Stimulated activated naive CD8-positive, alpha-beta T cell treated with anti-CD3 and anti-CD28 coated beads, Interleukin-15, amount 100 ng/mL, for 72 hours (primary cell): Measurements from ENCODE around the gene FAM72C.
"Not testable (repeated sequence)": the region's sequence is repeated elsewhere in the genome, so short reads cannot be mapped to it uniquely, and the experiment has no call there.

Experiments
- ATAC-seq: fragments of 150-1000 bp; cut with Tn5 transposase; 2 replicates; pipeline ENCODE4 v1.10.0; 2021; ENCODE audit warnings: mild to moderate bottlenecking, moderate library complexity
- DNase-seq, 2 donors: peaks; one replicate each; pipeline ENCODE4 v3.0.0; 2021 to 2022
- H3K27ac Mint-ChIP-seq, 2 donors: one replicate each; pipeline ENCODE4 v1.8.0; 2022; ENCODE audit warnings: mild to moderate bottlenecking in 2 of 2, mixed read lengths in 2 of 2, moderate library complexity in 2 of 2
- H3K27me3 Mint-ChIP-seq: one replicate; pipeline ENCODE4 v1.8.0; 2022; ENCODE audit warnings: mixed read lengths
- H3K4me1 Mint-ChIP-seq: one replicate; pipeline ENCODE4 v1.8.0; 2022; ENCODE audit warnings: mild to moderate bottlenecking, mixed read lengths
- H3K4me3 Mint-ChIP-seq, 2 donors: one replicate each; pipeline ENCODE4 v1.8.0; 2022; ENCODE audit warnings: mild to moderate bottlenecking in 2 of 2, mixed read lengths in 2 of 2, moderate library complexity in 1 of 2
- H3K9me3 Mint-ChIP-seq, 2 donors: one replicate each; pipeline ENCODE4 v1.8.0; 2022; ENCODE audit warnings: mixed read lengths in 2 of 2

FAM72C gene

GRCh38 chr1:143945253-143945652 is 26.5 kb downstream of the FAM72C start:
- ATAC-seq, H3K4me3 Mint-ChIP-seq, H3K27me3 Mint-ChIP-seq, H3K4me1 Mint-ChIP-seq, DNase-seq, H3K9me3 Mint-ChIP-seq, H3K27ac Mint-ChIP-seq: not testable (repeated sequence)

DNA sequence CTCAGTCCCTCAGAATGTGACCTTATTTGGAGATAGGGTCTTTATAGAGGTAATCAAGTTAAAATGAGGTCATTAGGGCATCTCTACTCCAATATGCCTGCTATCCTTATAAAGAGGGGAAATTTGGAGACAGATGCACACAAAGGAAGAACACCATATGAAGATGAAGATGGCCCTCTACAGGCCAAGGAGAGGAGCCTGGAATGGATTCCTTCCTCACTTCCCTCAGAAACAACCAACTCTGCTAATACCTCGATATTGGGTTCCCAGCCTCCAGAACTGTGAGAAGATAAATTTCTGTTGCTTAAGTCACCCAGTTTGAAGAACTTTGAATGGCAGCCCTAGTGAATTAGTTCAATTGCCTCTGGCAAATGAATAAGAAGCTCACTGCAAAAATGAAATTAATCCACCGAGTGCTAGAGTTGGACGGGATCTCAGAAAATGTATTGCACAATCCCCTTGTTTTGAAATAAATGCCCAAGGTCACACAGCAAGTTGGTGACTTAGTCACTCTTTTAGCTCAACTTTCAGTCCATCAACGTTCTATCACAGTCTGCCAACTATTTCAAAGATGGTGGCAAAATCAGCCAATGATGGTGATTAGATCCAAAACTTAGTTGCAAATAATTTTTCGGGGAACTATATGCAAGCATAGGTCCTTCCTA is 27.1 kb downstream of the FAM72C start:
- H3K9me3 Mint-ChIP-seq, H3K27me3 Mint-ChIP-seq, H3K4me1 Mint-ChIP-seq, H3K4me3 Mint-ChIP-seq, DNase-seq, ATAC-seq, H3K27ac Mint-ChIP-seq: not testable (repeated sequence)

GRCh38 chr1:143943319-143943978 is 28.3 kb downstream of the FAM72C start:
- not testable (repeated sequence) for H3K4me3 Mint-ChIP-seq, ATAC-seq, H3K4me1 Mint-ChIP-seq, H3K27me3 Mint-ChIP-seq, DNase-seq, H3K9me3 Mint-ChIP-seq, H3K27ac Mint-ChIP-seq

DNA sequence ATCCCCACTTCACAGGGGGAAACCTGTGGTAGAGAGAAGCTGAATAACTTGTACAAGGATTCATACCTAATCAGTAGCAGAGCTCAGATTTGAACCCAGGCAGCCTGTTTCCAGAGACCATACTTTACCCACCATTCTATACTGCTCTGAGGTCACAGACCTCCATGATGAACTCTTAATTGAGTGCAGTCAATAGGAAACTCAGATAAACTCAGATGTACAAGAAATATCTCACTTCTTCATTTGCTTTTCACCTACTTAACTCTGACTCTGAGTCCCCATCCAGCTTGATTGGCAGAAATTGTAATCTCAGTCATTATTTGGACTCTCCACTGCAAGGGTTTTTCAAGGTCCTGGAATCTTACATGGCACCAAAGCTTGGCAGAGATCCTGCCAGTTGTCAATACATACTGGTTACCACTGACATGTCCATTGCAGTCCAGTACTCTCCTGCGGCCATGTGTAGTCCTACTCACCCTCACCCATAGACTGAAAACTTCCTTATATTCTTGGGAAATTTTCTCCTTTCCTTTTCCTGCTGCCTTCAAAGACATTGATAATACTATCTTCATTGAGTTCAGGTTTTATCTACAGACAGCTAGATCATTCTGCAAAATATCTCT is 29.4 kb downstream of the FAM72C start:
- ATAC-seq, DNase-seq, H3K4me1 Mint-ChIP-seq, H3K9me3 Mint-ChIP-seq, H3K4me3 Mint-ChIP-seq, H3K27me3 Mint-ChIP-seq, H3K27ac Mint-ChIP-seq: not testable (repeated sequence)

DNA sequence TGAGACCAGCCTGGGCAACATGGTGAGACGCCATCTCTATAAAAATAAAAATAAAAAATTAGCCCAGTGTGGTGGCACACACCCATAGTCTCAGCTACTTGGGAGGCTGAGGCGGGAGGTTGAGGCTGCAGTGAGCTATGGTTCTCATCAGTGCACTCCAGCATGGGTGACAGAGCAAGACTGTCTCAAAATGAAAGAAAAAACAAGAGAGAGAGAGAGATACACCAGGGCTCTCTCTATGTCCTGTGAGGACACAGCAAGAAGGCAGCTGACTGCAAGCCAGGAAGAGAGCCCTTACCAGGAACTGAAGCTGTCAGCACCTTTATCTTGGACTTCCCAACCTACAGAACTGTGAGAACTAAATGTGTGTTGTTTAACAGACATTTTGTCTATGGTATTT is 32.1 kb downstream of the FAM72C start:
- not testable (repeated sequence) for H3K27ac Mint-ChIP-seq, H3K4me3 Mint-ChIP-seq, H3K4me1 Mint-ChIP-seq, H3K27me3 Mint-ChIP-seq, H3K9me3 Mint-ChIP-seq, ATAC-seq, DNase-seq

- DNase-seq, H3K27me3 Mint-ChIP-seq, ATAC-seq, H3K4me1 Mint-ChIP-seq, H3K4me3 Mint-ChIP-seq, H3K27ac Mint-ChIP-seq, H3K9me3 Mint-ChIP-seq: not testable (repeated sequence)
Observed at GRCh38 chr1:143938922-143939321, 32.9 kb downstream of the FAM72C start.

- H3K27ac Mint-ChIP-seq, H3K4me3 Mint-ChIP-seq, H3K27me3 Mint-ChIP-seq, H3K4me1 Mint-ChIP-seq, H3K9me3 Mint-ChIP-seq, ATAC-seq: not testable (repeated sequence)
- DNase-seq, result peak; percentile 9 to 32
Observed at GRCh38 chr1:143936457-143937115, 35.2 kb downstream of the FAM72C start.

DNA sequence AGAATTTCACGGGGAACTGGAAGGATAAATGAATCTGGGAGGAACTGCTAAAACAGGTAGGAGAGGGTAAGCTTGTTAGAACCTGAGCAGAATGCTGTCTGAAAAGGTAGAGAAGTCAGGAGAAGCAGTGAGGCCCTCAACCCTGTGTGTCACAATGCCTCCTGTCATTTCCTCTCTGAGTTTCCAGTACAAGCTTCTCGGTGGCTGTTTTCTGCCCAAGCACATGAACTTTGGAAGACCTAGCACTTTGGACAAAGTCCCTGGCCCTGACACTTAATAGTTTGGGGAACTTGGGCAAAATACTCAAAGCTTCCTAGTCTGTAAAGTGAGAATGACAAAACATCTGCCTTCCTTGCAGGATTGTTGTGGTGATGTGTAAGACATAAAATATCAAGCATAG is 52.7 kb downstream of the FAM72C start:
- H3K27ac Mint-ChIP-seq, H3K27me3 Mint-ChIP-seq, H3K4me1 Mint-ChIP-seq, H3K9me3 Mint-ChIP-seq, DNase-seq, ATAC-seq, H3K4me3 Mint-ChIP-seq: not testable (repeated sequence)

- H3K27ac Mint-ChIP-seq, DNase-seq, H3K9me3 Mint-ChIP-seq, H3K4me3 Mint-ChIP-seq, H3K27me3 Mint-ChIP-seq, H3K4me1 Mint-ChIP-seq, ATAC-seq: not testable (repeated sequence)
Observed at GRCh38 chr1:143918552-143918951, 53.2 kb downstream of the FAM72C start.

DNA sequence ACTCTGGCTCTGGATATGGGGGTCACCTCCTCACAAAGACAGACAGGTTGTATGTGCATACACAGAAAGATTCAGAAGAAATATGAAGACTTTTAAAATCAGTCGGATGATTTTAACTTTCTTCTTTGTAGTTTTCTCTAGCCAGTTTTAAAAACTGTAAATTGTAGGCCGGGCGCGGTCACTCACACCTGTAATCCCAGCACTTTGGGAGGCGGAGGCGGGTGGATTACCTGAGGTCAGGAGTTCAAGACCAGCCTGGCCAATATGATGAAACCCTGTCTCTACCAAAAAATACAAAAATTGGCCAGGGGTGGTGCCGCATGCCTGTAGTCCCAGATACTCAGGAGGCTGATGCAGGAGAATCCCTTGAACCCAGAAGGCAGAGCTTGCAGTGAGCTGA is 58.1 kb downstream of the FAM72C start:
- H3K9me3 Mint-ChIP-seq, H3K4me3 Mint-ChIP-seq, DNase-seq, ATAC-seq, H3K27ac Mint-ChIP-seq, H3K27me3 Mint-ChIP-seq, H3K4me1 Mint-ChIP-seq: not testable (repeated sequence)
